Neural cell (in vitro differentiated cells): ENCODE results near the gene NCF4. TPM values are rescaled to one million over a fixed set of nuclear protein-coding genes. Genes with fewer than 3 reads are reported as not detected.

Source experiments
- H2AFZ ChIP-seq: fragments of 200-600, 300-800 bp; sonication (generic), shearing (Covaris generic); 2 replicates; pipeline ENCODE4 v1.6.0; 2014; ENCODE audit warnings: low read depth, mild to moderate bottlenecking, antibody characterized with exemption, low read length, moderate library complexity
- H3F3A ChIP-seq: fragments of 200-600 bp; shearing (Covaris generic); 2 replicates; pipeline ENCODE4 v1.6.1; 2016; ENCODE audit warnings: mild to moderate bottlenecking, moderate library complexity, mixed read lengths, antibody characterized with exemption, low read length; ENCODE audit not compliant: insufficient read depth, poor library complexity, severe bottlenecking
- H3K27ac ChIP-seq: fragments of 200-600, 300-800 bp; sonication (generic), shearing (Covaris generic); 2 replicates; pipeline ENCODE4 v1.5.1; 2014; ENCODE audit warnings: mild to moderate bottlenecking, low read length, moderate library complexity
- H3K27me3 ChIP-seq: fragments of 300-800, 200-600 bp; sonication (generic), shearing (Covaris generic); 2 replicates; pipeline ENCODE4 v1.6.0; 2014; ENCODE audit warnings: mild to moderate bottlenecking, low read depth, low read length, moderate library complexity; ENCODE audit not compliant: insufficient read depth
- H3K36me3 ChIP-seq: fragments of 300-800, 200-600 bp; sonication (generic), shearing (Covaris generic); 2 replicates; pipeline ENCODE4 v1.5.1; 2014; ENCODE audit warnings: mild to moderate bottlenecking, antibody characterized with exemption, low read length, moderate library complexity; ENCODE audit not compliant: insufficient read depth
- H3K4me2 ChIP-seq: fragments of 300-800, 200-600 bp; sonication (generic), shearing (Covaris generic); 2 replicates; pipeline ENCODE4 v1.6.0; 2014; ENCODE audit warnings: mild to moderate bottlenecking, low read length
- H3K4me3 ChIP-seq: fragments of 300-800, 200-600 bp; sonication (generic), shearing (Covaris generic); 2 replicates; pipeline ENCODE4 v1.5.1; 2014; ENCODE audit warnings: mild to moderate bottlenecking, low read length, moderate library complexity
- H3K79me2 ChIP-seq: fragments of 200-600 bp; shearing (Covaris generic); replicated peaks from 2 replicates; pipeline ENCODE4 v1.6.0; 2014; ENCODE audit warnings: mild to moderate bottlenecking, low read length, moderate library complexity; ENCODE audit not compliant: insufficient read depth
- H3K9ac ChIP-seq: fragments of 300-800, 200-600 bp; sonication (generic), shearing (Covaris generic); 2 replicates; pipeline ENCODE4 v1.6.1; 2016; ENCODE audit warnings: mild to moderate bottlenecking, low read length, mixed read lengths
- H3K9me2 ChIP-seq: fragments of 200-600 bp; shearing (Covaris generic); 2 replicates; pipeline ENCODE4 v1.6.1; 2016; ENCODE audit warnings: mild to moderate bottlenecking, low read length, mixed read lengths; ENCODE audit not compliant: insufficient read depth
- H3K9me3 ChIP-seq: fragments of 200-600, 300-800 bp; sonication (generic), shearing (Covaris generic); 2 replicates; pipeline ENCODE4 v1.6.1; 2016; ENCODE audit warnings: mild to moderate bottlenecking, mixed run types, low read length, moderate library complexity, mixed read lengths
- H4K20me1 ChIP-seq: fragments of 200-600 bp; shearing (Covaris generic); 2 replicates; pipeline ENCODE4 v1.6.1; 2016; ENCODE audit warnings: mild to moderate bottlenecking, mixed run types; ENCODE audit not compliant: insufficient read depth
- EP300 ChIP-seq: fragments of 450-650 bp; conservative IDR thresholded peaks from 2 replicates; pipeline ENCODE4 v1.6.1; 2014; ENCODE audit warnings: antibody characterized with exemption, mild to moderate bottlenecking, moderate library complexity; ENCODE audit not compliant: poor library complexity, severe bottlenecking
- EZH2 ChIP-seq: fragments of 200-600, 300-800 bp; shearing (Covaris generic), sonication (generic); IDR thresholded peaks from 2 replicates; pipeline ENCODE4 v1.6.1; 2014; ENCODE audit warnings: antibody characterized with exemption, low read length, borderline replicate concordance, mild to moderate bottlenecking; ENCODE audit not compliant: insufficient read depth, poor library complexity, severe bottlenecking
- MXI1 ChIP-seq: fragments of 450-650 bp; conservative IDR thresholded peaks from 2 replicates; pipeline ENCODE4 v1.6.1; 2014; ENCODE audit warnings: antibody characterized with exemption, mild to moderate bottlenecking; ENCODE audit not compliant: poor library complexity, severe bottlenecking
- POLR2AphosphoS5 ChIP-seq: IDR thresholded peaks from 2 replicates; pipeline ENCODE4 v1.6.1; 2012
- RAD21 ChIP-seq: fragments of 450-650 bp; conservative IDR thresholded peaks from 2 replicates; pipeline ENCODE4 v1.6.1; 2014; ENCODE audit warnings: antibody characterized with exemption, mild to moderate bottlenecking, moderate library complexity
- REST ChIP-seq: IDR thresholded peaks from 2 replicates; pipeline ENCODE4 v1.6.1; 2012; ENCODE audit warnings: borderline replicate concordance
- SMC3 ChIP-seq: fragments of 450-650 bp; conservative IDR thresholded peaks from 2 replicates; pipeline ENCODE4 v1.6.1; 2014; ENCODE audit warnings: antibody characterized with exemption, mild to moderate bottlenecking, moderate library complexity; ENCODE audit not compliant: poor library complexity
- TAF1 ChIP-seq: IDR thresholded peaks from 2 replicates; pipeline ENCODE4 v1.6.1; 2012; ENCODE audit warnings: low read depth
- polyA plus RNA-seq: library from polyadenylated mRNA; depleted of rRNA; stranded (reverse); fragments of >200 nt; gene quantifications from 2 replicates; pipeline ENCODE4 v1.2.3, GENCODE V29; 2014

NCF4 gene
- polyA plus RNA-seq, 1 donor from 2014 or later = not detected

- no peak for TF ChIP-seq SMC3
- no peak for TF ChIP-seq REST
- no peak for TF ChIP-seq EP300
- no peak for TF ChIP-seq MXI1
- H3K27me3 ChIP-seq = no peaks in the 10 kb centered on the region
- H3K79me2 ChIP-seq = no peaks in the 10 kb centered on the region
- no peaks in the 10 kb centered on the region for H3K9me3 ChIP-seq
- no peak overlapping the region for H2AFZ ChIP-seq
- H4K20me1 ChIP-seq = no peaks in the 10 kb centered on the region
- H3K4me2 ChIP-seq = no peak overlapping the region
- H3K36me3 ChIP-seq = no peaks in the 10 kb centered on the region
- H3F3A ChIP-seq = no peaks in the 10 kb centered on the region
- H3K27ac ChIP-seq = no peak overlapping the region
- no peak overlapping the region for H3K4me3 ChIP-seq
- H3K9ac ChIP-seq = no peak overlapping the region
- no peaks in the 10 kb centered on the region for H3K9me2 ChIP-seq
Measured at GRCh38 chr22:36865346-36865745, 4.5 kb downstream of the NCF4 start.

- Histone ChIP-seq H3K27ac (no peak overlapping the region), H3F3A (no peaks in the 10 kb centered on the region), H3K4me3 (no peak overlapping the region), H3K9ac (no peak overlapping the region), H3K79me2 (no peaks in the 10 kb centered on the region), H2AFZ (no peak overlapping the region), H3K36me3 (no peaks in the 10 kb centered on the region), H3K9me2 (no peaks in the 10 kb centered on the region), H3K27me3 (no peaks in the 10 kb centered on the region), H3K9me3 (no peaks in the 10 kb centered on the region), H4K20me1 (no peaks in the 10 kb centered on the region), H3K4me2 (no peak overlapping the region)
- no peak for TF ChIP-seq RAD21
- TF ChIP-seq SMC3 = no peak
- no peak for TF ChIP-seq POLR2AphosphoS5
- no peak for TF ChIP-seq TAF1
- TF ChIP-seq EP300 = no peak
Measured at GRCh38 chr22:36867695-36868094, 6.9 kb downstream of the NCF4 start.

- H3K9me3 ChIP-seq = no peaks in the 10 kb centered on the region
- no peaks in the 10 kb centered on the region for H3K9me2 ChIP-seq
- no peak overlapping the region for H3K27ac ChIP-seq
- H3K36me3 ChIP-seq = no peaks in the 10 kb centered on the region
- no peak overlapping the region for H3K4me3 ChIP-seq
- TF ChIP-seq REST = no peak
- TF ChIP-seq POLR2AphosphoS5 = no peak
- no peak for TF ChIP-seq SMC3
- no peak for TF ChIP-seq EP300
- TF ChIP-seq RAD21 = no peak
- TF ChIP-seq EZH2 = no peak
- H3K79me2 ChIP-seq = no peaks in the 10 kb centered on the region
- no peaks in the 10 kb centered on the region for H4K20me1 ChIP-seq
- no peak overlapping the region for H2AFZ ChIP-seq
- no peak overlapping the region for H3K4me2 ChIP-seq
- no peaks in the 10 kb centered on the region for H3K27me3 ChIP-seq
- no peaks in the 10 kb centered on the region for H3F3A ChIP-seq
- no peak overlapping the region for H3K9ac ChIP-seq
Measured at GRCh38 chr22:36868546-36869181, 7.9 kb downstream of the NCF4 start.
